HG02759 (cell line): ENCODE data around the gene PYGB.
A peak's percentile ranks its signal among the peaks of the same experiment; 100 is the strongest.
"Not testable (repeated sequence)": the region's sequence is repeated elsewhere in the genome, so short reads cannot be mapped to it uniquely, and the experiment has no call there.

ENCODE experiments used
- ATAC-seq: cut with Tn5 transposase; IDR thresholded peaks from one replicate; pipeline ENCODE4 v1.9.1; 2021; ENCODE audit warnings: mild to moderate bottlenecking, moderate library complexity; ENCODE audit not compliant: unreplicated experiment

Gene PYGB

DNA sequence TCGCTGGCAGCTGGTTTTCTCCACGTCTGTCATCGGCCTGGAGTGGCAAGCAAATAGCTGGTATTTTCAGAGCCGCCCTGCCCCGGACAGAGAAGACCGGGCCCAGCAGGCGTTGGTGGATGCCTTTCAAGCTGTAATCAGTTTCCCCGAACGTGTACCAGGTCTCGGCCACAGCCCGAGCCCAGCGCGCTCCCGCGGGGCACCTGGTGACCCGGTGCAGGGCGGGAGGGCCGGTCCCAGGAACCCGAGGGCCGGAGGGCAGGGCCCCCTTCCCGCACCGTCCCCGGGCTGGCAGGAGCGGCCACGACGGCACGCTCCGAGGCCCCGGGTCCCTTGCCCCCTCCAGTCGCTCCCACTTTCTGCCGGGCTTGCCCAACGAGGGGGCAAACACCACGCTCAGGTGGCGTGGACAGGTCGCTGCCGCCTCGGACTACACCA, 348 bp upstream of the PYGB start:
- peak; percentile 30 for ATAC-seq

- ATAC-seq: no peak
Measured at GRCh38 chr20:25248786-25249172, 894 bp downstream of the PYGB start.

GRCh38 chr20:25249198-25249931, 1.5 kb downstream of the PYGB start:
- no peak for ATAC-seq

DNA sequence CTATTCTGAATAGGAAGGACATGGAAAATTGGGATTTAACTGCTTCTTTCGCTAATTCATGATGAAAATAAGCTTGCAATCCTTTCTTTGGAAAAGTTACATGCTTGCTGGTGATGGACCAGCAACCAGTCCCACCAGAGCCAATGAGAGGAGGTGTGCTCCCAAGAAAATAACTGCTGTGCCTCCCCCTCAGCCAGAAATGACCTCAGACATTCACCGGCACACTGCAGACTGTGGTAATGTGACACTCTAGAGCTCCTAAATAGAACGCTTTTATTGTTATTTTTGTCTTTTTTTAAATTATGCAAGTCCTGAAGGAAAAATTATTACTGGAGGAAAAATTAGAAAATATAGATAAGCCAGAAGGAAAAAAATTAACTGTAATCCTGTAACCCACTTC, 2.6 kb downstream of the PYGB start:
- ATAC-seq: no peak

GRCh38 chr20:25251019-25251418, 3.1 kb downstream of the PYGB start:
- ATAC-seq: no peak

GRCh38 chr20:25251558-25251957, 3.7 kb downstream of the PYGB start:
- ATAC-seq: no peak

DNA sequence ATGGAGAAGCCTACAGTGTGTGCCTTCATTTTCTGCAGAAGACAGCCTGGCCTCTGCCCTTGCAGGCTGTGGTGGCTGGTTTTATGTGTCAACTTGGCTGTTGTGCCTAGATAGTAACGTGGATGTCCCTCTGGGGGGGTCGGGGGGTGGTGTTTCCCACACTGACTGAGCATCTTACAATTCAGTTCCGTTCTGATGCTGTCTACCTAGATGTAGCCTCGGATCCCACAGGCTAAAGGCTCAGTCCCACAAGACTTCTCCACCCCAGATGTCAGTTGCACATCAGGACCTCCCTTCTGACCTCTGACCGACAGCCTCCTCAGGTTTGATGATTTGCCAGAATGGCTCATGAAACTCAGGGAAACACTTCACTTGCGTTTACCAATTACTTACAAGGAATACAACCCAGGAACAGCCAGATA, 4.4 kb downstream of the PYGB start:
- no peak for ATAC-seq

GRCh38 chr20:25252686-25253421, 5.0 kb downstream of the PYGB start:
- no peak for ATAC-seq

DNA sequence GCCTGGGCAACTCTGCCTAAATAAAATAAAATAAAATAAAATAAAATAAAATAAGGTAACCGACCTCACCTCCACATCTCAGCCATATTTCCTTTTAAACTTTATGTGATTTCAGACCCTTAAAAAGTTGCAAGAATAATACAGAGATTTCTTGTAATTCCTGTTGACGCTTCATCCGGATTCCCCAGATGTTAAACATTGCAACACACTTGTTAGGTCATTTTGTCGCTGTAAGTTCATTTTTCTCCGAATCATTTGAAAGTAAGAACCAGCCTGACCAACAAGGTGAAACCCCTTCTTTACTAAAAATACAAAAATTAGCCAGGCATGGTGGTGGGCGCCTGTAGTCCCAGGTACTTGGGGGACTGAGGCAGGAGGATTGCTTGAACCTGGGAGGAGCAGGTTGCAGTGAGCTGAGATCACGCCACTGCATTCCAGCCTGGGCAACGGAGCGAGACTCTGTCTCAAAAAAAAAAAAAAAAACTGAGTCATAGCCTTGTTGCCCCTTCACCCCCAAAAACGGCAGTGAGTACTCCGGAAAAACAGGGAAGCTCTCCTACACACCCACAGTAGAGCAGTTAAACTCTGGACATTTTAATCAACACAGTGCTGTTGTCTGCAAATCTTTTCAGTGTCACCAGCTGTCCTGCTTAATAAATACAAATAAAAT, 5.9 kb downstream of the PYGB start:
- ATAC-seq: no peak

DNA sequence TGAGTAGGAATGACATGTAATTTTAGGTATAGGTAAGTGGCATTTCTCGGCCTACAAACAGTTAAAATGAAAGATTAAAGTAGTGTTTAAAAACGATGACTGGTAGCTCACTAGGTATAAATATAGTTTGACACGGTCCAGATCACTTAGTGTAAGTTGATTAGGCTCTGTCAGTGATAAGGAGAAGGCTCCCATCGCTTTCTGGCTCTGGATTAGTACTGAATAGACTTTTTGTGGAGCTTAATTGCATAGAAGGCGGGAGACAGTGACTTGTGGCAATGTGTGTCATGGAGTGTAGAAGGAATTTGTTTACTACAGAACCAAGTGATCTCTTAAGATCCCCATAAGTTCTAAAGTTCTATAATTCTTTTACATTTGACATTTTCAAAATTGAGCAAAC, 6.7 kb downstream of the PYGB start:
- ATAC-seq: no peak

DNA sequence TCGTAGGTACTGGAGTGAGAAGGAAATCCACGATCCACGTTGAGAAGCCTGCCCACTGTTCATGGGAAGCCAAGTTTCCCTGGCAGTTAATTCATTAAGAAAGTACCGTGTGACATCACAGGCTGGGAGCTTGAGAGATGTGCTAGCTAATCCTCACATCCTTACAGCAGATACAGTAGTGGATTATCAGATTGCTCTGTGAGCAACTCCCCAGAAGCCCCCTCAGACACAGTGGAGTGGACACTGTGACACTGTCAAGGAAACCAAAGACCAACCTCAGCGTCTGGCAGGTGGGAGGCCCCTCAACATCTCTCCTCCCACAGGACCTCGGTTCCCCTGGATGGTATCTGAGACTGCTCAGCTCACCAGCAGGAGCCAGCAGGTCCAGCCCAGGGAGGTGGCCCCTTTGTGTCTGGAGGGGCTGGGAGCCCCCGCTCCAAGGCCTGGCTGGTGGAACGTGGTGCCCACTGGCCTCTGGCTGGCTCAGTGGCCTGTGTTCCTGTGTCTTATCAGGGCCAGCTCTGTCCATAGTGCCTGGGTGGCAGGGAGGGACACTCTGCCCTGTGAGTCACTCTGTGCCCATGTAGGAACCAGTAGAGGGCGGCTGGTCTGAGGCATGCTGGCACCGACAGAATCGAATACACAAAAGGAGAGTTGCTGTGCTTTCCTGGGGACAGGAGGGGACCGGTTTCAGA, 7.2 kb downstream of the PYGB start:
- ATAC-seq: no peak

- ATAC-seq: no peak
Measured at GRCh38 chr20:25256226-25256859, 8.5 kb downstream of the PYGB start.

- no peak for ATAC-seq
Measured at GRCh38 chr20:25257130-25257529, 9.2 kb downstream of the PYGB start.

DNA sequence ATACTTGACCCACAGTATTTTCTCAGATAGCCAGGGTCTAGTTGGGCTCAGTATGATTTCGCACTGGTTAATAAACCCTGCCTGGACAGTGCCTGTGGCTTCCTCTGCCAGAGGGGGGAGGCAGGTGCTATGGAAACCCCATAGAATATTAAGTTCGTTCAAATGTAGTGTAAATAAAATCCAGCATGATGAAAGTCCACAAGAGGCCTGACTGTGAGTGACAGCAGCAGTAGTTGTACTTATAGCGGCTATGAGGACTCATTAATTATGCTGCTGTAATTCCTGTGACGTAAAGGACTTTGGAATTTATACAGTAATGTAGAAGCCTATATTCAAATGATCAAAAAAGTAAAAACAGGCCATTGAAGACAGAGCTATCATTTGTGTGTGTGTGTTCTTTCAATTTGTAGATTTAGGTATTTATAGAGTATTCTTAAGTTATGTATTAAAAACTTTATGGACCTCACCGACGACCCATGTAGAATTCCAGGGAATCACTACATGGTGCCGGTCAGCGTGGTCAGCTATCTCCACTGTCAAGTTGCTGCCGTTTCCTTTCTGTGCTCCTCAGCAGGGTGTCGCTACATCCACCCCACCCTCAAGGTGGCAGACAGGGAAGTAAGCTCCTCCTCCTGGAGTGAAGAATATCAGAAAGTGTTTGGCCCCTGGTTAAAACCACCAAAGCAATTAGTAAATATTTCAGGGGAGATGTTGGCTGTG, 10.0 kb downstream of the PYGB start:
- ATAC-seq: no peak

GRCh38 chr20:25258476-25258805, 10.6 kb downstream of the PYGB start:
- ATAC-seq: no peak

DNA sequence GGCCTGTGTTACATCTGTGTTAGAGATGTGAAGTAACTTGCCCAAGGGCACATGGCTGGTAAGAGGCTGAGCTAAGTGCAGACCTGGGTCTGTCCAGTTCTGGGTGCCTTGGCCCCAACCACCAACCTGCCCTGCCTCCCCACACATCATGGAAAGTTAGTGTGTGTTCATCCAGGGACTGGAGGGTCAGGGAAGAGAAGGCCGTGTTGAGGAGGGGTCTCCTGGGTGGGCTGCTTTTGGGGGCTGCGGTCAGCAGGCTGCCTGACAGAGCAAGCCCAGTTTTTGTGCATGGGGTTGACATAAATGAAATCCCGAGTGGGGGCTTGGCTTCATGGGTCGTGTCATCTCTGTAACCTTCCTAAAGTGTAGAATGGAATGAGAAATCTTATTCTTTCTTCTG, 10.9 kb downstream of the PYGB start:
- no peak for ATAC-seq

DNA sequence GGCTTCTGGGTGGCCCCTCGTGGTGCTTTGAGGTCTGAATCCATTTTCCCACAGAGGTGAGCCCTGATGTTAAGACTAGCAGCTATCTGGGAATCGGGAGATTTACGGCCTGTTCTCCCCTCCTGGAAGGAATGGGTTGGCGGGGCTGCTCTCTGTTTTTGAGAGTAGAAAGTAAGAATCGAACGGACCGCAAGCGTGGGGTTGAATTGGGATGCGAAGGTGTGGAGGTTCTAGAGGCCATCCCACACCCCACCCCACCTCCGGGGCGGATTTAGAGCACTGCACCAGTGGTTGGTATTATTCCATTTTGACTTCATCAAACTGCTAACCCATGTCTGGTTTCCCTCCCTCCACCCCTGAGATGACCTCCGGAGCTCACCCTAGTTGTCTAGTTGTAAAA, 11.5 kb downstream of the PYGB start:
- no peak for ATAC-seq

GRCh38 chr20:25259788-25260254, 11.9 kb downstream of the PYGB start:
- ATAC-seq: no peak

DNA sequence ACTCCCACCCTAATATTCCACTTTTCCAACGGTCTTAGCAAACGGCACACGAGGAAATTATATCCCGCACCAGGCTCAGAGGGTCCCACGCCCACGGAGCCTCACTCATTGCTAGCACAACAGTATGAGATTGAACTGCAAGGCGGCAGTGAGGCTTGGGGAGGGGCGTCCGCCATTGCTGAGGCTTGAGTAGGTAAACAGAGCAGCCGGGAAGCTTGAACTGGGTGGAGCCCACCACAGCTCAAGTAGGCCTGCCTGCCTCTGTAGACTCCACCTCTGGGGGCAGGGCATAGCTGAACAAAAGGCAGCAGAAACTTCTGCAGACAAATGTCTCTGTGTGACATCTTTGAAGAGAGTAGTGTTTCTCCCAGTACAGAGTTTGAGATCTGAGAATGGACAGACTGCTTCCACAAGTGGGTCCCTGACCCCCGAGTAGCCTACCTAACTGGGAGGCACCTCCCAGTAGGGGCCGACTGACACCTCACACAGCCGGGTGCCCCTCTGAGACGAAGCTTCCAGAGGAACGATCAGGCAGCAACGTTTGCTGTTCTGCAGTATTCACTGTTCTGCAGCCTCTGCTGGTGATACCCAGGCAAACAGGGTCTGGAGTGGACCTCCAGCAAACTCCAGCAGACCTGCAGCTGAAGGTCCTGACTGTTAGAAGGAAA, 13.0 kb downstream of the PYGB start:
- not testable (repeated sequence) for ATAC-seq
